HL-60 (cell line): ENCODE results near the gene LRRC4B.

Experiments used
- DNase-seq, 2 experiments: peaks; one replicate each; pipeline ENCODE4 v3.0.0-alpha.2; 2010 to 2020; ENCODE audit warnings: low read depth in 1 of 2, low spot score in 1 of 2
- H3K27ac ChIP-seq: fragments of 250-450 bp; sonication (Bioruptor Pico); replicated peaks from 2 replicates; pipeline ENCODE4 v1.5.1; 2020; ENCODE audit warnings: mild to moderate bottlenecking, moderate library complexity
- H3K27me3 ChIP-seq: fragments of 250-450 bp; sonication (Bioruptor Pico); 2 replicates; pipeline ENCODE4 v1.5.1; 2021; ENCODE audit warnings: mild to moderate bottlenecking, moderate library complexity; ENCODE audit not compliant: insufficient read depth, poor library complexity, severe bottlenecking
- H3K4me3 ChIP-seq: replicated peaks from 2 replicates; pipeline ENCODE4 v1.5.1; 2011; ENCODE audit warnings: mild to moderate bottlenecking, control low read depth, low read length; ENCODE audit not compliant: insufficient read depth
- GABPA ChIP-seq: IDR thresholded peaks from 2 replicates; pipeline ENCODE4 v1.6.1; 2012; ENCODE audit warnings: low read depth
- POLR2AphosphoS5 ChIP-seq: IDR thresholded peaks from 2 replicates; pipeline ENCODE4 v1.6.1; 2012; ENCODE audit warnings: low read depth
- SPI1 ChIP-seq: IDR thresholded peaks from 2 replicates; pipeline ENCODE4 v1.6.1; 2012; ENCODE audit warnings: low read depth, mild to moderate bottlenecking, borderline replicate concordance
- TF ChIP-seq, protein P1 (sequence below): IDR thresholded peaks from one replicate; pipeline ENCODE4 v1.5.1; 2011; ENCODE audit warnings: low read length, control low read depth, inconsistent platforms; ENCODE audit not compliant: insufficient read depth
- TF ChIP-seq, protein P2 (sequence below): IDR thresholded peaks from 2 replicates; pipeline ENCODE4 v1.6.1; 2012; ENCODE audit warnings: low read depth; ENCODE audit not compliant: insufficient replicate concordance

The LRRC4B gene

DNA sequence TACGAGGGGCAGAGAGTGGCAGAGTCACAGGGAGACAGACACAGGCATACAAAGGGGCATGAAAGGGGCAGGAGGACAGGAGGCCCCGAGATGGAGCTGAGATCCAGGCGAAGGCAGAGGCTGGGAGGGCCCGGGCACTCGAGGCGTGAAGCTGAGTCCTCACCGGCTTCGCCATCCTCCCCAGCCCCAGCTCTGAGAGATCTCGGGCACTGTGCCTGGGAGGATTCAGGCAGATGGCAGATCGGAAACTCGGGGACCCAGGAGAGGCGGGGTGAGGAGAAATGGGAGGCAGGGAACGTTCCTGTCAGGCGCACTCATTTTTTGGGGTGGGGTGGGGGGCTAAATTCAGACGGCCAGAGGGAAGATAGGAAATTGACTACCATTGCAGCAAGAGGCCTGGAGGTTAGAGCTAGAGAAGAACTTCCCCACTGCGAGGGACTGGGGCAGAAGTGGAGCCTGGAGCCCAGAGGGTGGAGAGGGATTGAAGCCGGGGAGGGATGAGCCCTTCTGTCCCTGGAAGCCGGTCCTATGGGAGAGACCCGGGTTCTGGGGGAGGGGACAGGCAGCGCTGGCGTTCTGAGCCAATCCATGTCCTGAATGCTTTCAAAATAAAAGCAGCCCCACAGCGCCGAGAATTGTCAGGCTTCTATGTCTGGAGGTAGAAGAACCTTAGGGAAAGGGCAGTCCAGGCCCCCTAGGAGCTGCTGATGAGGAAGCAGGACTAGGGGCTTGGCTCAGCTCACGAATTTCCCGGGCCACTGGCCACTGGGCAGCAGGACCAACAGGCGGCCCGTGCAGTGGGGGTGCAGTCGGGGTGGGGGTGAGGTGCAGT is 12.6 kb downstream of the LRRC4B start:
- Histone ChIP-seq H3K27me3 (peaks cover 12% of the 10 kb centered on the region), H3K4me3 (peak overlapping the region; percentile 28), H3K27ac (no peak overlapping the region)
- DNase-seq = no peak
- TF ChIP-seq POLR2AphosphoS5 (no peak), GABPA (no peak)
- TF ChIP-seq, protein P1, sequence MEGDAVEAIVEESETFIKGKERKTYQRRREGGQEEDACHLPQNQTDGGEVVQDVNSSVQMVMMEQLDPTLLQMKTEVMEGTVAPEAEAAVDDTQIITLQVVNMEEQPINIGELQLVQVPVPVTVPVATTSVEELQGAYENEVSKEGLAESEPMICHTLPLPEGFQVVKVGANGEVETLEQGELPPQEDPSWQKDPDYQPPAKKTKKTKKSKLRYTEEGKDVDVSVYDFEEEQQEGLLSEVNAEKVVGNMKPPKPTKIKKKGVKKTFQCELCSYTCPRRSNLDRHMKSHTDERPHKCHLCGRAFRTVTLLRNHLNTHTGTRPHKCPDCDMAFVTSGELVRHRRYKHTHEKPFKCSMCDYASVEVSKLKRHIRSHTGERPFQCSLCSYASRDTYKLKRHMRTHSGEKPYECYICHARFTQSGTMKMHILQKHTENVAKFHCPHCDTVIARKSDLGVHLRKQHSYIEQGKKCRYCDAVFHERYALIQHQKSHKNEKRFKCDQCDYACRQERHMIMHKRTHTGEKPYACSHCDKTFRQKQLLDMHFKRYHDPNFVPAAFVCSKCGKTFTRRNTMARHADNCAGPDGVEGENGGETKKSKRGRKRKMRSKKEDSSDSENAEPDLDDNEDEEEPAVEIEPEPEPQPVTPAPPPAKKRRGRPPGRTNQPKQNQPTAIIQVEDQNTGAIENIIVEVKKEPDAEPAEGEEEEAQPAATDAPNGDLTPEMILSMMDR = no peak

DNA sequence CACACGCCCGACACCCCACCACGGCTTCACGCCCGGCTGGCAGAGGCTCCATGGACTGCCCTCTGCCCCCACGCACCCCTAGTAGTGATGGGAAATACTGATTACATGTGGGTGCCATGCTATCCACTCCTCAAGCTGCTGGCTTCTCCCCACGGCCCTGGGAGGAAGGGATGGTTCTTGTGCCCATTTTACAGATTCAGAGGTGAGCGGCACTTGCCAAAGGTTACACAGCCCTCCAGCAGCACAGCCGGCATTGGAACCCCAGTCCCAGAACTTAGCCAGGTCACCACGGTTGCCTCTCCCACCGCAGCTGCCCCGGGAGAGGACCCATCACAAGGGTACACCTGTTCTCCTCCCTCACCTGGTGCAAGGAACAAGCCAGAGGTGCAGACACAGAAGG is 13.2 kb downstream of the LRRC4B start:
- no peak for DNase-seq
- Histone ChIP-seq H3K27ac (no peak overlapping the region), H3K27me3 (peaks cover 13% of the 10 kb centered on the region), H3K4me3 (no peak overlapping the region)
- TF ChIP-seq SPI1 = no peak

DNA sequence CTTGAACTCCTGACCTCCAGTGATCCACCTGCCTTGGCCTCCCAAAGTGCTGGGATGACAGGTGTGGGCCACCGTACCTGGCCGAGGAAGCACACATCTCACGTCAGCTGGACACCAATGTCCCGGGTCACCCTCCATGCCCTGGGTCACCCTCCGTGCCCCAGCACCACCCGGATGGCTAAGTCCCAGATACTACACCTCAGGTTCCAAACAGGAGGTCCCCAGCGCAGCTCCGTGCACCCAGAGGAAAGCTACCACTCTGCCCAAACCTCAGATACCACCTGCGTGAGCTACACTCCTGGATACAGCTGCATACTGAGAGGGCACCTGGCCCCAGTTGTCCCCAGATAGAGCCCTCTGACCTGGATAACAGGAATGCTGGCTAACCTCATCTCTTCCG is 14.0 kb downstream of the LRRC4B start:
- Histone ChIP-seq H3K27ac (no peak overlapping the region), H3K4me3 (no peak overlapping the region), H3K27me3 (peaks cover 13% of the 10 kb centered on the region)
- TF ChIP-seq POLR2AphosphoS5 (no peak), GABPA (no peak), SPI1 (no peak)
- TF ChIP-seq, protein P2, sequence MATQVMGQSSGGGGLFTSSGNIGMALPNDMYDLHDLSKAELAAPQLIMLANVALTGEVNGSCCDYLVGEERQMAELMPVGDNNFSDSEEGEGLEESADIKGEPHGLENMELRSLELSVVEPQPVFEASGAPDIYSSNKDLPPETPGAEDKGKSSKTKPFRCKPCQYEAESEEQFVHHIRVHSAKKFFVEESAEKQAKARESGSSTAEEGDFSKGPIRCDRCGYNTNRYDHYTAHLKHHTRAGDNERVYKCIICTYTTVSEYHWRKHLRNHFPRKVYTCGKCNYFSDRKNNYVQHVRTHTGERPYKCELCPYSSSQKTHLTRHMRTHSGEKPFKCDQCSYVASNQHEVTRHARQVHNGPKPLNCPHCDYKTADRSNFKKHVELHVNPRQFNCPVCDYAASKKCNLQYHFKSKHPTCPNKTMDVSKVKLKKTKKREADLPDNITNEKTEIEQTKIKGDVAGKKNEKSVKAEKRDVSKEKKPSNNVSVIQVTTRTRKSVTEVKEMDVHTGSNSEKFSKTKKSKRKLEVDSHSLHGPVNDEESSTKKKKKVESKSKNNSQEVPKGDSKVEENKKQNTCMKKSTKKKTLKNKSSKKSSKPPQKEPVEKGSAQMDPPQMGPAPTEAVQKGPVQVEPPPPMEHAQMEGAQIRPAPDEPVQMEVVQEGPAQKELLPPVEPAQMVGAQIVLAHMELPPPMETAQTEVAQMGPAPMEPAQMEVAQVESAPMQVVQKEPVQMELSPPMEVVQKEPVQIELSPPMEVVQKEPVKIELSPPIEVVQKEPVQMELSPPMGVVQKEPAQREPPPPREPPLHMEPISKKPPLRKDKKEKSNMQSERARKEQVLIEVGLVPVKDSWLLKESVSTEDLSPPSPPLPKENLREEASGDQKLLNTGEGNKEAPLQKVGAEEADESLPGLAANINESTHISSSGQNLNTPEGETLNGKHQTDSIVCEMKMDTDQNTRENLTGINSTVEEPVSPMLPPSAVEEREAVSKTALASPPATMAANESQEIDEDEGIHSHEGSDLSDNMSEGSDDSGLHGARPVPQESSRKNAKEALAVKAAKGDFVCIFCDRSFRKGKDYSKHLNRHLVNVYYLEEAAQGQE = no peak
- TF ChIP-seq, protein P1 = no peak
- DNase-seq = no peak

DNA sequence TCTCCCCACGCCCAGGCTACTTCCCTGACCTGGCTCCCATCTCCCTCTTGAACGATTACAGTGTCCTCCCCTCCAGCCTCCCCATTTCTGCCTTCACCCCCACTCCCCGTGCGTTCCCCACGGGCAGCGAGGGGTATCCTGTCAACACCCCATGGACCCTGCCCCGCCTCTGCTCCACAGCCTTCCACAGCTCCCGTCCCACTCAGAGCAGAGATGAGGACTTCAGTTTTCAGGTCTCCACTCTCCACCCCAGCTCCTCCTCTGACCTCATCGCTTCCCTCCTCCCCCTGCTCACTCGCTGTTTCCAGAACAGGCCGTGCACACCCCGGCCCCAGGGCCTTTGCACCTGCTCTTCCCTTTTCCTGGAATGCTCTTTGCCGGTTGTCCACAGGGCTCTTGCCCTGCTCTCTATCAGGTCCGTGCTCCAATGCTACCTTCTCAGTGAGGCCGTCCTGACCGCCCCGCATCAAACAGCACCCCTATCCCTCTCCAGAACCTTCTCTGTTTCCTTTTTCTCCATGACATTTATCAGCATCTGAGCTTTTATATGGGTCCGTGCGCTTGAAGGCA is 15.0 kb downstream of the LRRC4B start:
- no peak for DNase-seq
- TF ChIP-seq, protein P1 = no peak
- no peak for TF ChIP-seq GABPA
- TF ChIP-seq POLR2AphosphoS5 = no peak
- TF ChIP-seq, protein P2 = no peak
- TF ChIP-seq SPI1 = no peak
- Histone ChIP-seq H3K4me3 (no peak overlapping the region), H3K27me3 (peaks cover 13% of the 10 kb centered on the region), H3K27ac (no peak overlapping the region)
